Thoracic aorta (tissue), 2 donors: ENCODE data around the gene MAN1C1. TPM values are rescaled to one million over a fixed set of nuclear protein-coding genes. Genes with fewer than 3 reads are reported as not detected.

Experiments
- ATAC-seq: fragments of 150-250 bp; one replicate; pipeline ENCODE4 v1.8.0; 2017; ENCODE audit warnings: low read depth; ENCODE audit not compliant: insufficient number of reproducible peaks, low FRiP score
- DNase-seq: peaks from one replicate; pipeline ENCODE4 v3.0.0-alpha.2; 2020; ENCODE audit warnings: low spot score
- H3K27ac ChIP-seq, 2 donors: fragments of 200-600 bp; sonication (generic); 1 replicate in 1 of 2; 2 replicates in 1 of 2; pipeline ENCODE4 v1.5.1; 2016; ENCODE audit warnings: mild to moderate bottlenecking in 2 of 2, moderate library complexity in 2 of 2
- H3K27me3 ChIP-seq: fragments of 200-600 bp; sonication (generic); replicated peaks from 2 replicates; pipeline ENCODE4 v1.6.0; 2016; ENCODE audit warnings: mild to moderate bottlenecking; ENCODE audit not compliant: insufficient read depth
- H3K36me3 ChIP-seq: fragments of 200-600 bp; sonication (generic); one replicate; pipeline ENCODE4 v1.5.1; 2016
- H3K4me1 ChIP-seq, 2 donors: fragments of 200-600 bp; sonication (generic); 1 replicate in 1 of 2; 2 replicates in 1 of 2; pipeline versions ENCODE4 v1.5.1 to v1.6.0; 2016; ENCODE audit warnings: low read depth in 2 of 2, mild to moderate bottlenecking in 1 of 2; ENCODE audit not compliant: control insufficient read depth in 1 of 2
- H3K4me3 ChIP-seq: fragments of 200-600 bp; sonication (generic); 2 replicates; pipeline ENCODE4 v1.5.1; 2016; ENCODE audit warnings: mild to moderate bottlenecking
- H3K9me3 ChIP-seq: fragments of 200-600 bp; sonication (generic); 2 replicates; pipeline ENCODE4 v1.5.1; 2016
- total RNA-seq, 2 donors: library from RNA; depleted of rRNA; stranded (reverse); fragments of >200 nt; gene quantifications; one replicate each; pipeline versions ENCODE4 v1.1.0 to v1.2.3, GENCODE V29; 2016
- TF ChIP-seq, protein P1 (sequence below): fragments of 200-600 bp; sonication (generic); IDR thresholded peaks from one replicate; pipeline ENCODE4 v1.5.1; 2019; ENCODE audit warnings: antibody characterized with exemption

The MAN1C1 gene
- total RNA-seq, 2 donors from 2014 or later, result 21.0 to 26.0 TPM

DNA sequence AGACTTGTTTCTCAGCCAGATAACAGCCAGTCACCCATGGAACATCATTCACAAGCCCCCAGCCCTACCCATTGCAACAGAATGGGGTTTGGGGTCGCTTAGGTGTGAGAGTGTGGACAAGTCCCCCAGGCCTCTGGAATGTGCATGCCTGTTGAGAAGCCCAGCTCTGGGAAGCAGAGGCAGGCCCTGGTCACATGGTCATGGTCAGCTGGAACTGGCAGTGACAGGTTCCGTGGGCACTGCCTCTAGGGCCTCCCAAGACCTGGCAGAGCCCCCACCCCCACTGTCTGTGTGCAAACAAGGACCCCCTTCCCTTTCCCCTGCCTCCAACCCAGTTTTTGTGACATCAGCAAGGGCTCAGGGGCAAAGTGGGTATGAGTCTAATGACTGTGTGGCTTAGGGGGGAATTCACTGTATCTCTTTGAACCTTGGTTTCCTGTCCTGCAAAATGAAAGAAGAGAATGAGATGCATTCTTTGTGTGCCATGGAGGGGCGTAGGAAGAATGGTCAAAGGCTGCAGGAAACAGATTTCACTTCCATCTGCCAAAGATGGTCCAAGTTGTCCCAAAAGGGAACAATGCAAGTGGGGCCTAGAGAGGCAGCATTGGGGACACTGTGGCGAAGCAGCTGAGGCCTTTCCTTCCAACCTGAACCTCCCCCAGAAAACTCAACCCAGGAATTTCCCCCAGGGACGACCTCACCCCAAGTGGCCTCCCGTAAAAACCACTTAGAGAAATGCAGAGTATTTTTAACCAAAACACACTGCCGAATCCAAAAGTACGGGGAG lies 148.7 kb downstream of the MAN1C1 start:
- H3K27ac ChIP-seq, result peak overlapping the region; percentile 27 to 49
- ATAC-seq, result no peak
- TF ChIP-seq, protein P1, sequence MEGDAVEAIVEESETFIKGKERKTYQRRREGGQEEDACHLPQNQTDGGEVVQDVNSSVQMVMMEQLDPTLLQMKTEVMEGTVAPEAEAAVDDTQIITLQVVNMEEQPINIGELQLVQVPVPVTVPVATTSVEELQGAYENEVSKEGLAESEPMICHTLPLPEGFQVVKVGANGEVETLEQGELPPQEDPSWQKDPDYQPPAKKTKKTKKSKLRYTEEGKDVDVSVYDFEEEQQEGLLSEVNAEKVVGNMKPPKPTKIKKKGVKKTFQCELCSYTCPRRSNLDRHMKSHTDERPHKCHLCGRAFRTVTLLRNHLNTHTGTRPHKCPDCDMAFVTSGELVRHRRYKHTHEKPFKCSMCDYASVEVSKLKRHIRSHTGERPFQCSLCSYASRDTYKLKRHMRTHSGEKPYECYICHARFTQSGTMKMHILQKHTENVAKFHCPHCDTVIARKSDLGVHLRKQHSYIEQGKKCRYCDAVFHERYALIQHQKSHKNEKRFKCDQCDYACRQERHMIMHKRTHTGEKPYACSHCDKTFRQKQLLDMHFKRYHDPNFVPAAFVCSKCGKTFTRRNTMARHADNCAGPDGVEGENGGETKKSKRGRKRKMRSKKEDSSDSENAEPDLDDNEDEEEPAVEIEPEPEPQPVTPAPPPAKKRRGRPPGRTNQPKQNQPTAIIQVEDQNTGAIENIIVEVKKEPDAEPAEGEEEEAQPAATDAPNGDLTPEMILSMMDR, result no peak

DNA sequence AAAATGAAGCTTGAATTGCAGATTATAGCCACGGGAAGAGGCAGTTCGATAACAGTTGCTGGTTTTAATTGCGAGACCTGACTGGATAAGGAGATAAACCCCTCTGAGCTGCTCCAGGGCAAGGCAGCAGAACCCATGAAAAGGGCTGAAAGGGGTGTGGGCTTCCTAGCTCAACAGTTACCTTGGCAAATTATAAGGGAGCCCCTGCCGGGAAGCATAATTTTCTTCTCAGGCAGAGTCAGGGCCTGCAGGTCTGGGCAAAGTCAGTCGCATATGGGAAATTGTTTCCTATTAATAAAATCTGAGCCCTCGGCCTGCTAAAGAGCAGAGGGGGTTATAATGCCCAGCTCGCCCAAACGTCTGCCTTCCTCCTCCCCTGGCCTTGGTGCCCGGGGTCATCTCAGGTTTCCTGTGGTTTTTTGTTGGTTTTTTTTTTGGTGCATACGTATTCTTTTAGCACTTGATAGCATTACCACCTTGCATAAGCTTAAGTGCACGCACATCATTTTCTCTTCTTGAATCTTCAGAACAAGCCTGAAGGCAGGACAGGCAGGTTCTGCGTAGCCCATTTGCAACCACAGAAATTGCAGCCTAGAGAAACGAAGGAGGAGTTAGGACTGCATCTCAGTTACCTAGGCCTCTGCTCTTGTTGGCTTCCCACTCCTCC lies 149.5 kb downstream of the MAN1C1 start:
- Histone ChIP-seq H3K27me3 (no peaks in the 10 kb centered on the region), H3K4me3 (no peak overlapping the region), H3K36me3 (no peaks in the 10 kb centered on the region), H3K27ac (peak overlapping the region; percentile 32 to 49), H3K9me3 (no peaks in the 10 kb centered on the region), H3K4me1 (peaks cover 9 to 22% of the 10 kb centered on the region in 2 donors)
- TF ChIP-seq, protein P1, result no peak
- no peak for DNase-seq
- no peak for ATAC-seq

More for the DNA sequence above, 148.7 kb downstream of the MAN1C1 start:
- H3K4me3 ChIP-seq, result no peak overlapping the region
- no peak for DNase-seq
- H3K9me3 ChIP-seq, result no peaks in the 10 kb centered on the region
- no peaks in the 10 kb centered on the region for H3K27me3 ChIP-seq
- H3K36me3 ChIP-seq, result no peaks in the 10 kb centered on the region
- peaks cover 9 to 19% of the 10 kb centered on the region in 2 donors for H3K4me1 ChIP-seq

DNA sequence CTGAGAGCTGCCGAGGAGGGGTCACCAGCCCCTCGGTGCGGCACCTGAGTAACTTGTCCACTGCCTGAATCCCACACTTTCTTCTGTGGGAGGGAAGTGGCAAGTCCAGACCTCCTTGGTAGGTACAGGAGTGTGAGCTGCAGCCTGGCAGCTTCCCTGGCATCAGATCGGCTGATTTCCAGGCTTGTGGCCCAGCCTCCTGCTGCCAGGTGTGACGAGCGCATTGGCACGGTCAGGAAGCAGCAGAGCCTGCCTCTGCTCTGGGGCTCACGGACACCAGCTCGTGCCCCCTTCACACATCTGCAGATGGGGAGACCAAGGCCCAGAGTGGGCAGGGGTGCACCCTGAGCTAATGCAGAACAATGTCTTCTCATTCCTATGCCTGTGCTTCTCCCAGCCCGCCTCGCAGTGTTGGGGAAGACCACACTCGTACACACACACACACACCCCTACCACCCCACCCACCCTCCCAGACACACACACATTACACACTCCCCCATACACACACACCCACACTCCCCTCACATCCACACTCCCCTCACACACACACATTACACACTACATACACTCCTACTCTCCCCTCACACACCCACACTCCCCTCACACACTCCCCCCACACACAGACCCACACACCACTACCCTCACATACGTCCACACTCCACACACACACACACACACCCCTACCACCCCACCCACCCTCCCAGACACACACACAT lies 150.3 kb downstream of the MAN1C1 start:
- Histone ChIP-seq H3K4me3 (no peak overlapping the region), H3K27me3 (no peaks in the 10 kb centered on the region), H3K36me3 (peaks cover 3% of the 10 kb centered on the region), H3K9me3 (no peaks in the 10 kb centered on the region), H3K27ac (peak overlapping the region in 1 of 2 donors; percentile 32), H3K4me1 (peaks cover 9 to 29% of the 10 kb centered on the region in 2 donors)
- TF ChIP-seq, protein P1, result no peak
- DNase-seq, result no peak
- no peak for ATAC-seq

DNA sequence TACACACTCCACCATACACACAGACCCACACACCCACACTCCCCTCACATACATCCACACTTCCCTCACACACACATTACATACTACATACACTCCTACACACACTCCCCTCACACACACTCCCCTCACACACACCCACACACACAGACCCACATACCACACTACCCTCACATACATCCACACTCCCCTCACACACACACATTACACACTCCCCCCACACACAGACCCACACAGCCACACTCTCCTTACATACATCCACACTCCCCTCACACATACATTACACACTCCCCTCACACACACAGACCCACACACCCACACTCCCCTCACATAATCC lies 150.8 kb downstream of the MAN1C1 start:
- TF ChIP-seq, protein P1, result no peak
- H3K27me3 ChIP-seq, result no peaks in the 10 kb centered on the region
- no peak overlapping the region for H3K4me3 ChIP-seq
- DNase-seq (no peak), ATAC-seq (no peak)
- peaks cover 9 to 29% of the 10 kb centered on the region in 2 donors for H3K4me1 ChIP-seq
- no peaks in the 10 kb centered on the region for H3K9me3 ChIP-seq
- peaks cover 7% of the 10 kb centered on the region for H3K36me3 ChIP-seq
- no peak overlapping the region for H3K27ac ChIP-seq

DNA sequence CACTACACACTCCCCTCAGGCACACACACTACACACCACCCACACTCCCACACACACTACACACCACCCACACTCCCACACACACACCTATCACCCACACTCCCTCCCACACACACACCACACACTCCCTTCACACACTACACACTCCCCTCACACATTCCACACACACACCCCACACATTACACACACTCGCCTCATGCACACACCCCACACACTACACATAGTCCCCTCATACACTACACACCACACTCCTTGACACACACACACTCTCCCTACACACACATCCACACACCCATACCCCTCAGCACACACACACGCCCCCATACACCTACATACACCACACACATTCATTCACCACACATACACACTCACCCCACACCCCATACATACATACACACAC lies 152.4 kb downstream of the MAN1C1 start:
- H3K27me3 ChIP-seq, result no peaks in the 10 kb centered on the region
- ATAC-seq (no peak), DNase-seq (no peak)
- TF ChIP-seq, protein P1, result no peak
- peaks cover 9 to 29% of the 10 kb centered on the region in 2 donors for H3K4me1 ChIP-seq
- no peak overlapping the region for H3K4me3 ChIP-seq
- no peak overlapping the region for H3K27ac ChIP-seq
- no peaks in the 10 kb centered on the region for H3K9me3 ChIP-seq
- H3K36me3 ChIP-seq, result peaks cover 7% of the 10 kb centered on the region
